A673 (cell line): ENCODE data around the gene CCM2.

Source experiments
- CTCF ChIP-seq: fragments of 300-800, 200-600 bp; sonication (generic); conservative IDR thresholded peaks from 2 replicates; pipeline ENCODE4 v1.5.1; 2017; ENCODE audit warnings: low read depth, mild to moderate bottlenecking, antibody characterized with exemption, low read length, moderate library complexity, mixed read lengths
- EZH2 ChIP-seq: fragments of 200-600 bp; sonication (generic); IDR thresholded peaks from 2 replicates; pipeline ENCODE4 v1.6.1; 2017; ENCODE audit warnings: borderline replicate concordance, low read depth, mild to moderate bottlenecking, mixed read lengths, antibody characterized with exemption, low read length; ENCODE audit not compliant: poor library complexity, severe bottlenecking

- TF ChIP-seq CTCF (no peak), EZH2 (no peak)
Observed at GRCh38 chr7:45024126-45024744, 24.2 kb downstream of the CCM2 start.
